HG03108 (cell line): ENCODE results near the gene NEU4.
"Not testable (repeated sequence)": the region's sequence is repeated elsewhere in the genome, so short reads cannot be mapped to it uniquely, and the experiment has no call there.

Experiments used
- ATAC-seq: cut with Tn5 transposase; IDR thresholded peaks from one replicate; pipeline ENCODE4 v1.9.1; 2021; ENCODE audit warnings: moderate library complexity; ENCODE audit not compliant: unreplicated experiment

NEU4 gene

DNA sequence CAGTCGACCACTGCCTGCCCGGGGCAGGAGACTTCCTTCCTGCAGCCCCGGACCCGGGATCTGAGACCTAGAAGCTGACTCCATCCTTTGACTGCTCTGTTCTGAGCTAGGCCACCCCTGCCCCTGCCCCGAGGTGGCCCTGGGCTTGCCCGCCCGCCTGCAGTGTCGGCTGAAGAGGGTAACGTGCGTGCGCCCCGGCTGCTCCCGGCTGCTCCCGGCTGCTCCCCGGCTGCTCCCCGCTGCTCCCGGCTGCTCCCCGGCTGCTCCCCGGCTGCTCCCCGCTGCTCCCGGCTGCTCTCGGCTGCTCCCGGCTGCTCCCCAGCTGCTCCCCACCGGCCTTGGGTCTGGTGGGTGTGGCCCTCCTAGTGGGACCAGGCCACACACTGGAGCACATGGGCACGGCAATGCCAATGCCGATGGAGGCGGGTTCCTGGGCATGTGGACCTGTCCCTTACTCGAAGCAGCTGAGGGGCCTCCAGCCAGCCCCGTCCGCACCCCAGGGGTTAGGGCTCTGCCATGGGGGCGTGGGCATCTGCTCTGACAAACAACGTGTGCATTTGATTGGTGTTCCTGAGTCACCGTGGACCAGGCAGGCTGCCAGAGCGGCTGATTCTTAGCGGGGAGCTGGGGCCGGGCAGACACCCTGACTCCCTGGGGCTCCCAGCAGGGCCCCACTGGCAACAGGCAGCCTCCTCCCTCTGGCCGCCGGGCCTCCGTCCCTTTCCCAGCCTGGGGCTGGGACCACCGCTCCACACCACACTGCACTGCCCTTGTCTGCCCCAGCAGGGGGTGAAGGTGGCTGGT is 34.4 kb upstream of the NEU4 start:
- no peak for ATAC-seq

DNA sequence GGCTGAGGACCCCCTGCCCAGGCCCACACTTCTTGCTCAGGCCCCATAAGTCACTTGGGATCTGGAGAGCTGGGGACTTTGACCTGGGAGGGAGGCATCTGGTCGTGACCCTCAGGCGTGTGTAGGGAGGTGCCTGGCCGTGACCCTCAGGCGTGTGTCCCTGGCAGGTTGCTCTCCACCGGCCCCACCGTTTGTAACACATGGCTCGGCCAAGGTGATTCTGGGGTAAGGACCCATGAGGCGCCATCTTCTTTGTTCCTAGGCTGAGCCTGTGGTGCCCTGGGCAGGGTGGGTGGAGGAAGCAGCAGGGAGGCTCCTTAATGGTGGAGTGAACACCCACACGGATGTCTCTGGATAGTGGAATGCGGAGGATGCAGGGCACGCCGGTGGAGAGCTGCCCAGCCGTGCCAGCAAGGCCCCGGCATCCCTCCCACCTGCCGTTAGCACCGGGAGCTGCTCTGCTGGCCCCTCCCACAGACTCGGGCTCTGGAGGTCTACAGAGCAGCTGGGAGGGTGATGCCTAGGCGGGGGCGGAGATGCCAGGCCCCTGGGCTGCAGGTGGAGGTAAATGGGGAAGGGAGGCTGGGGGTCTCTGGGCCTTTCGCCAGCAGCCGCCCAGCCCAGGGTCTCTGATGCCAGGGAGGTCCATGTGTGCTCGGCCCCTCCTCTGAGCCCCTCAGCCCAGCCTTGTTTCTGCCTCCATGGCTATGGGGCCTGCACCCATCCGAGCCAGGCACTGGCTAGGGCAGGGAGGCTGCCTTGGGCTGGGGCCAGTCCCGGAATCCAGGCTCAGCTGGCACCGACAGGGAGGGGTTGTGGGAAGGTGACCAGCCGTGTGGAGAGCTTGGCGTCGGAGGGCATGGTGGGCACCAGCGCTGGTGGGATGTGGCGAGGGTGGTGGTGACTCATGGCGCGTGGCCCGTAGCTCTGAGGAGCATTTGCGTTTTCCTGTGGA is 33.5 kb upstream of the NEU4 start:
- no peak for ATAC-seq

DNA sequence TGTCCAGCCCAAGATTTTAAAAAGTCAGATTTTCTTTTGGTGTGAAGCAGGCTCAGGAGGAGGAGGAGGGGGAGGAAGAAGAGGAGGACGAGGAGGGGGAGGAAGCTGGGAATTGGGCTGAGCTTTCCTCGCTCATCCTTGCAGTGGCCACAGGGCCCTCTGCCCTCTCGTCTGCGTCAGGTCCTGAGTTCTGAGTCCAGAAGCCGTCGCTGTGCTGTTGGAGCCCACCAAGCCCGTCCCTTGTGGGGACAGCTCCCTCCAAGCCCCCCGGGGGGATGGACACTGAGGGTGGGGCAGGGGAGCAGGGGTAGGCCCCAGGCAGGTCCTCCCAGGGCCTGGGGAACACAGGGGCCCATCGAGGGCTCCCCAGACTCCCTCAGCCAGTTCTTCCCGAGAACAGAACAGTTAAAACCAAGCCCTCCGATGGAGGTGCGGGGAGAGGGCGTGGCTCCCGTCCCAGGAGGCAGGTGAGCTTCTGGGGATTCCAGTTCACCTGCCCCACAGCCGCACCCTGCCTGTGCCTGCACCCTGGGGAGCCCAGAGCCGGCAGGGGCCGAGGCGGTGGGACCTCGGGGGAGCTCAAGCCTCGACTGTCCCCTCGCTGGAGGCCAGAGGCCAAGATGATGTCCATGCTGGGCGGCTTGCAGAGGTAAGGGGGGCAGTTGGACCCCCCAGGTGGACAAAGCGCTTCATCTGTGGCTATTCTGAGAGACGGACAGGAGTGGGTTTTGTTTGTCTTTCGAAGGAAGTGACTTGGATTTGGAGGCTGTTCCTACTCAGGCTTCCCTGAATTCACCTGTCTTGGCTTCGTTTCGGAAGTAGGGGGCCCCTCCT is 32.4 kb upstream of the NEU4 start, which contains the start of gene GAL3ST2:
Gene GAL3ST2, plus strand, starts transcription at position 487 of the 834 bp plus-strand sequence. Its CDS starts 134 bp downstream, at position 621.
- ATAC-seq: no peak

DNA sequence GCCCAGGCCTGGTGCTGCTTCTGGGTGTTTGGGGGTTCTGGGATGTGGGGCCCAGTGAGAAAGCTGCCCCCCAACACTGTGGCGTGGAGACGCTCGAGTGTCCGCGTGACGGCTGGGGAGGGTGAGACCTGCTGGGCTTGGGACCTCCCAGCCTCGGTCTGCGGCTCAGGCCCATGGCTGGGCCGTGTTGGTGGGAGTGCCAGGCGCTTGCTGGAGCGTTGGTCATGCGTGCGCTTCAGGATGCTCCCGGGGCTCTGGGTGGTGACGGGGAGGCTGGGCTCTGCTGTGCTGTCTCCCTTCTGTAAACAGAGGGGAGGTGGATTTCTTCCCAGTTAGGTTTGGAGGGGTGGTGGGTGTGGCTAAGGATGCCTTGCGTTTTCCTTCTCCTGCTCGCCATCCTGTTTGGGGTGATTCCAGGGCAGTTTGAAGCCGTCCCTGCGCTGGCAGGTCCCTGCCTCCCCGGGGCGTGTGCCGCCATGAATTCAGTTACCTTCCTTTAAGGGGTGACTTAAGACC is 31.8 kb upstream of the NEU4 start:
- ATAC-seq: no peak

DNA sequence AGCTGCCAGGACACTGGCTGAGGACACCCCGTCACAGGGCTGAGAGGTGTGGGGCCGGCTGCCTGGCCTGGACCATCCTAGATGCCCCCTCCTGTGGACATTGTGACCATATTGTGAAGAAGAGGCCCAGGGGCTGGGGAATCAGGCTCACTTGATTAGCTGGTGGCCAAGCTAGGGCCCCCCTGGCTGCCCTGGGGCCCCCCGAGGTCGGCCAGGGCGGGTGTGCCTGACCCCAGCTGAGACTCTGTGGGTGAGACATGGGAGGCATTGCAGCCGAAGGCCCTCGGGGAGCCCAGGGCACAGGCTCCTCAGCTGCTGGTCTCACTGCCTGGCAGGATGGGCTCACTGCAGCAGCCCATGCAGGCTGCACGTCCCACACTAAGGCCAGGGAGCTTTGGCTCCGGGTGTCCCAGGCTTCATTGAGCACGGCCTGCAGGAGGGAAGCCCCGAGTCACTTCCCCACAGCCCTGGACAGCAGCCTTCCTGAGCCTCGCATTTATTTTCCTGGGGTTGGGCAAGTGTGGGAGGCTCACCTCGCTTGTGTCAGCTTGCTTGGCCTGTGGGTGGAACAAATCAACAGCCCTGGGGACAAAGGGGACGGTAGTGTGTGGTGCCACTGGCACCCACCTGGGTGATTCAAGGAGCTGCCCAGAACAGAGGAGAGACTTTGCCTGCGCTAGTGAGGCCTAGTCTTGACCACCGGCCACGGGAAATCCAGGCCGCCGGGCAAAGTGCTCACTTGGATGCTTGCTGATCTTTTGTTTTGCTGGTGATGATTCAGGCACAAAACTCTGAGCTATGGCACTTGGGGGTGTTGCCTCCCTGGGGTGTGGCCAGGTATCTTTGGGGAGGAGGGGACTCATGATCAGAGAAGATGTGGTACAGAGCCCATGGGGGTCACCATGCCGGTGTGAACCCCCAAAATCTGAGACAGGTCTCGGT is 31.0 kb upstream of the NEU4 start:
- no peak for ATAC-seq

DNA sequence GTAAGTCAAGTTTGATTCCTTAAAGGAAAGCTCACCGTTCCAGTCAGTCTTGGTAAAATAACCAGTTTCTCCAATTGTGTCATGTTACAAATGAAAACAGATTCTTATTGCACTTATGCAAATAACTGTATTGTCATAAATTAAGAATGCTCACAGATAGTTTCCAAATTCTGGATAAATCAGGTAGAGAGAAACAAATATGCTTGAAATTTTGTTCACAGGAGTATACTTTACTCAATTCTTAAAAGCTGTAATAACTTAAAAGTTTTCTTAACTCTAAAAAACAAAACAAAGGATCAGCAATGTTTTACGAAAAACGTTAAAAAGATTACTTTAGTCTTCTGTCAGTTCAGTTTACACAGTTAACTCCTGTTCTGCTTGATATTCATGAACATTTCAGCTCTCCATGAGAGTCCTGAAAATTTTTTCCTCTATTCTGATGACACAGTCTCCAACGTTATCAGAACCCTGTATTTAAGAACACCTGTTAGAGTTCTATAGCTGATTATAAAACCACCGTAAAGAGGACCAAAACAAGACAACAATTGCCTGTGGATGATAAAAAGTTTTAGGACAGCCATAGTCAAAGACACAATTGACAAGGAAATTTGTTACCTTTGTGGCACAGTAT is 27.9 kb upstream of the NEU4 start:
- no peak for ATAC-seq

DNA sequence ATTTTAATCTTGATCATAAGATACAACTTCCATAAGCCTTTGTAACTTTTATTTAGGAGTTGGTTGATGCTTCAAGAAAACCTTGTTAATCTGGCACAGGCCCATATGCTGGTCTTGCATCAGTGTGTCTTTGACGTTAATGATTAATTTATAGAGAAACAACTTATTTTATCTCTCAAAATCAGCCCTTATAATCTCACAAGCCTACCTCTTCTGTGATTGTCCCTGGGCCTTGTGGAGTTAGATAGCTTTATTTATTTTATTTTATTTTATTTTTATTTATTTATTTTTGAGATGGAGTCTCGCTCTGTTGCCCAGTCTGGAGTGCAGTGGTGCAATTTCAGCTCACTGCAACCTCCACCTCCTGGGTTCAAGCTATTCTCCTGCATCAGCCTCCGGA is 26.9 kb upstream of the NEU4 start:
- not testable (repeated sequence) for ATAC-seq

DNA sequence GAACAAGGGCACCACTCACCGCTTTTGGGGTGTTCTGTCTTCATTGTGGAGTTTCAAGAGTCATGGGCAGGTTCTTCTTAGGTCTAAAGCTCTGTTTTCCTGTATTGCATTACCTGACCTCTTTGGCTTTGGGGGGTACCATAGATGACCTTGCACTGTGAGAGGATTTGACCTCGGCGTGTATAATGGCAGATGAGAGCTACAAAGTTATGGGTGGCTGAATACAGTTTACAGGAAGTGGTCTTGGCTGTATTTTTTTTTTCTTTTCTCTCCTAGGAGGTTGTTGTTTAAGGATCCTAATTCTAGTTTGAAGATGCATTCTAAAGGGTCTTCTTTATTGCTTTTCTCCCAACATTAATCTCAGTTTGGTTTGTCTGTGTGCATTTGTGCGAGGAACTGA is 20.9 kb upstream of the NEU4 start:
- no peak for ATAC-seq

DNA sequence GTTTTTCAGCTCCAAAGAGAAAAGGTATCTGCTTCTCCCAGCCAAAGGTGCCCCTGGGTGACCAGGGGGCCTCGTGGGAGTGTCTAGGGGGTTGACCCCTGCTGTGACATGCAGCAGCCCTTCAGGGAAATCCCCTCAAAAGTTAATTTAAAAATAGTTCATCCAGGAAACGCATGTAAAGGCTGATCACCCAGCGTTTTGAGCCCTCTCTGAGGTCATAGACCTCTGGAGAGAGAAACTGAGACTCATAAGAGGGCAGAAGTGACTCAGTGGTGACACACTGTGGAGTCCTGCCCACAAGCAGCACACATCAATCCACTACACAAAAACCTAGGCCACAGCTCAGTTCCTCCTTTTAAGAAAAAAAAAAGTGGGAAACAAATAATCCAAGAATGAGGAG is 20.4 kb upstream of the NEU4 start:
- ATAC-seq: peak; percentile 63

DNA sequence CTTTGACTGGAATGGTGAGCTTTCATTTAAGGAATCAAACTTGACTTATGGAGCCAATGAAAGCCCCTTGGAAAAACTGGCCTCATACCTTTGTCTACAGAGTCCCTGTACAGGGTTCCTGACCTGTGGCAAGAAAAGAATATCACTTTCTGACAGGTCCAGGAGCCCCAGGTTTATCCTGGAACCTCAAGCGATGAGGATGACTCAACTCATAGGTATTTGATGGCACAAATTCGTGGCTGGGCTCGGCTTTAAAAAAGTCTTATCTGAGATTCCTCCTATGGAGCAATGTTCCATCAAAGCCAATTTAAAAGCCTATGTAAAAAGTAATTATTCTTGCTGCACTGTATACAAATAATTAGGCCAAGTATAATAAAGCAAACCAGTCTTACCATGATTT is 17.6 kb upstream of the NEU4 start:
- not testable (repeated sequence) for ATAC-seq

DNA sequence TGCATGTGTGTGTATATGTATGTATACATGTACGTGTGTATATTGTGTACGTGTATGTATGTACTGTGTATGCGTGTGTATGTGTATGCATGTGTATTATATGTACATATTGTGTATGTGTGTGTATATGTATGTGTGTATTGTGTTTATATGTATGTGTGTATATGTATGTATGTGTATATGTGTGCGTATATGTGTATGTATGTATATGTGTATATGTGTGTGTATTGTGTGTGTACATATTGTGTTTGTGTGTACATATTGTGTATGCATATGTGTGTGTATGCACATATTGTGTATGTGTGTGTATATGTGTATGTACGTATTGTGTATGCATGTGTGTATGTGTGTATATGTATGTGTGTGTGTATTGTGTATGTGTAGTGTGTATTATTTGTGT is 15.6 kb upstream of the NEU4 start:
- no peak for ATAC-seq

DNA sequence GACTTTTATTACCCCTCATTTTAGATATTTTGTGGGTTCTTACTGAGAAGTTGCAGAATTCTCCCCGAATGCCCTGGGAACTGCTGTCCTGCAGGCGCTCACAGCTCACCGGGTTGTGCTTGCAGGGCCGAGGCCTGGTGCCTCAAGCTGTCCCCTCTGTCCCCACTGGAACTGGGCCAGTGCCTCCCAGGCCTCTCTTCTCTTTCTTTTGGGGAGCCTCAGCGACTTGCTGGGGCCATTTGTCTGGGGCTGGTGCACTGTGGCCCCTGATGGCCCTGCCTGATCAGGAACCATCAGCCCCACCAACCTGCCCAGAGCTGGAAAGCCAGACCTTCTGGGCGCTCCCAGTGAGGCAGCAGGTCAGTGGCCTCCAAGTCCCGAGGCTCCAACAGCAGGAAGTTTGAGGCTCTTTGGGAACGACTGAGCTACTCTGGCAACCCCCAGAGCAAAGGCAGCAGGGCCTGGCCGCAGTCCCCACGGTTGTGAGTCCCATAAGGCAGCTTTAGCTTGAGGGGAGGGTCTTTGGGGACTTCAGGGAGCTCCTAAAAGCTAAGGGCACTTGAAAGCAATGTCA is 14.7 kb upstream of the NEU4 start:
- ATAC-seq: no peak

DNA sequence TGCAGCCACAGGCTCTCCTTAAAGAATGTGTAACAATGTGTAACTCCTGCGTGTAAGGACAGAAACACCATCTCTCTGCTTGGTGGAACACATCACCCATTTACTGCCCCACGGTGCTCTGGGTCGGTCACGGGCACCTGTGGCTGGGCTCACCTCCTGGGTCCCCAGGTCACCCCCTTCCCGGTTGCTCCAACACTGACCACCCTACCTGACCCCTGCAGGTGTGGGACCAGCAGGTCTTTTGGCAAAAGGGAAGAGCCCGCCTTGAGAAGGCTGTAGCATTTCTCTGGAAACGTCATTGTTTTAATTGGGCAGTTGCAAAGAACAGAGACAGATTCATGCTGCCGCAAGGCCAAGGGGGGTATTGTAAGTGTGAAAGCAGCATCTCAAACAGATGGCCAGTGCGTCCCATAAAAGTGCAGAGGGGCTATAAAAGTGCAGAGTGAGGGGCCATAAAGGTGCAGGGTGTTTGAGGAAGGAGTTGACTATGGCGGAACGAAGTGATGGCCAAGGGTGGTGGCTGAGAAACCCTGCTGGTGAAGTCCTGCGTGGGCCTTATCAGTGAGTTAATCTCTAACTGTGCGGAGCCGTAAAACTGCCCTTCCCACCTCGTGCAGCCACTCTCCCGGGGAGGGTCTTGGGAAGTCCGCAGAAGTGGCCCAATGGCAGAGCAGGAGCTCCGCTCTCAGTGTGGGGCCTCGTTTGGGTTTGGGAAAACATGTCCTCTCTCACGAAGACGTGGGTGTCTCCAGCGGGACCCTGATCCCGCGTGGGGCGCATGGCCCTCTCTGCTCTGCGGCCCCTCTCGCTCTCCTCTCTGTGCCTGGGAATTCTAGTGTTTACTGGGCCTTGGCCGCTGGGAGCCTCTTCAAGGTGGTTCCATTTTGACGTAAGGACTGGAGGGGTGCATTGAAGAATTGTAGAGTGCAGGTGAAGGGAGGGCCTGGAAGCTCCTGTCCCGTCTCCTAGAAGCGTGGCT is 13.7 kb upstream of the NEU4 start:
- ATAC-seq: no peak

DNA sequence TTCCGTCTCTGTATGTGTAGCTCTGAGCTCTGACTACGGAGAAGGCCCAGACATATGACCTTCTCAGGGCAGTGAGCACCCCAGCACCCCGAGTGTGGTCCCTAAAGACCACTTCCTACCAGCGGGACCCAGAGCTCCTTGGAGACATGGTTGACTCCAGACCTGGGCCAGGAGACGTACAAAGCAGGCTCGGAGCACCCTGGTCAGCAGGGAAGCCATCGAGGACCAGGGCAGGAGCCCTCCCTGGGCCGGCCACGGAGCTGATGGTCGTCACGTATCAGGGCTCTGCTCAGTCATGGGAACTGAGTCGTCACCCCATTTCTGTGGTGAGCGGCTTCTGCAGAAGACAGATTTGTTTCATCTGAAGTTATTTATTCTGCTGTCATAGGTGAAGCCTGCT is 12.8 kb upstream of the NEU4 start:
- no peak for ATAC-seq

DNA sequence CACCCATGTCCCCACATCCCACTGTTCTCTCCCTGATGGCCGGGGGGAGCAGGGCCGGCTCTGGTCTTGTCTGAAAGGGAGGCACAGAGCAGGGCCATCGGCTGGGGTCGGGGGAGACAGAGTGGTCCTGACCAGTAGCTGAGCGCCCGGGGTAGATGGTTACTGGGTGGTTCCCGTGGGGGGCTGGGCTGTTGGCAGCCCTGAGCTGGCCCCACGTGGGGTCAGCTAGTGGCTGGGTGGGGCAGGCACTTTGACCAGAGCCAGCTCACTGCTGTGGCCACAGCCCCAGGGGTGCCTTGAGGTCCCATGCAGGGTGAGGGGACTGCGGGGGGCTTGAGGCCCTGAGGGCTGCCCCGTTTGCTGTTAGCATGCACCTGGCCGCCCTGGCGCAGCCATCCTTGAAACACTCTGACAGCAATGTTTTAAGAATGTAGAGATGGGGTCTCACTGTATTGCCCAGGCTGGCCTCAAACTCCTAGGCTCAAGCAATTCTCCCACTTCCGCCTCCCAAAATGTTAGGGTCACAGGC is 12.3 kb upstream of the NEU4 start:
- ATAC-seq: no peak

DNA sequence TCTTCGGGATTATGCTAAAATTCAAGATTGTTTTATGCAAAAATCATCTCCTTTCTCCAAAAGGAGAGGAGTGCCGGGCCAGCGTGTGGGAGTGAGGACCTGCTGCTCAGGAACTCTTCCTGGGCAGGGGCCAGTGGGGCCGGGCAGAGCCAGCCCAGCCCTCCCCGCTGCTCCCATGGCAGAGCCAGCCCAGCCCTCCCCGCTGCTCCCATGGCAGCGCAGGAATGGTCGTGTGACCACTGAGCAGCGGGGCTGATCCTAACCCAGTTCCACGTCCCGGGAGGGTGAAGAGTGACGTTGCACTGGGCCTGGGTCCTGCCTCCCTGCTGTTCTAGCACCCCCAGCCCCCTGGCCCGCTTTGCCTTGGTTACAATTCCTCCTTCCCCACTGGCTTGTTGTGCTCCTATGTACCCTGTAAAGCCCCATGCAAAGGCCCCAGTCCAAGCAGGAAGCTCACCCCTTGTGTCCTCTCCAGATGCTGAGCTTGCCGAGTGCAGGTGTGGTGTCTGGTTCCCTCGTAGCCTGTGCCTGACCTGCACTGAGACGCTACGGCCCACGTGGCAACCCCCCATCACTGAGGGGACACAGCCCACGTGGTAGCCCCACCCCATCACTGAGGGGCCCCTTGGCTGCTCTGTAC is 11.4 kb upstream of the NEU4 start:
- ATAC-seq: no peak

DNA sequence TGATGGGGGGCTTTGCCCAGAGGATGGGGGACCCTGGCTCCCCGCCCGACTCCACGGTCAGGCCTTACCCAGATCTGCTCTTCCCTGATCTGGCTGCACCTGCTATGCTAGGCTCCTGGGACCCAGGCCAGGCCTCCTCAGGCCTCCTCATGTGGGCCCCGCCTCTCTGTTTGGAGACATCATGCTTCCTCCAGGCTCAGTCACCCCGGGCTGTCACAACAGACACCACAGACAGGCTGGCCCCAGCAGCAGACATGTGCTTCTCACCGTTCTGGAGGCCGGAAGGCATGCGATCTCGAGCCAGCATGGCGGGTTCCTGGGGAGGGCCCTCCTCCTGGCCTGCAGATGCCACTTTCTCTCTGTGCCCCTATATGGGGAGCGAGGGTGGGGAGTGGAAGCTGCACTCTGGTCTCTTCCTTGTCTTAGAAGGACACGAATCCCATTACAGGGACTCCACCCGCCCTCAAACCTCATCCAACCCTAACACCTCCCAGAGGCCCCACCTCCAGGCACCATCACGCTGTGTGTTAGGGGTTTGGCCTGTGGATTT is 10.8 kb upstream of the NEU4 start:
- ATAC-seq: no peak
